H1 (cell line): ENCODE results near the gene CNOT10. TPM values are rescaled to one million over a fixed set of nuclear protein-coding genes. Genes with fewer than 3 reads are reported as not detected.

Source experiments
- CBX8 ChIP-seq: fragments of 300-800, 300-1000 bp; sonication (generic); IDR thresholded peaks from 2 replicates; pipeline ENCODE4 v1.7.1; 2016; ENCODE audit warnings: low read depth, low read length, borderline replicate concordance
- CHD7 ChIP-seq: fragments of 300-600 bp; sonication (generic); IDR thresholded peaks from 2 replicates; pipeline ENCODE4 v1.7.1; 2012; ENCODE audit warnings: low read length, moderate library complexity, mild to moderate bottlenecking, inconsistent platforms; ENCODE audit not compliant: insufficient replicate concordance
- TAF1 ChIP-seq: IDR thresholded peaks from 2 replicates; pipeline ENCODE4 v1.6.1; 2011; ENCODE audit warnings: mild to moderate bottlenecking, low read depth, low read length
- polyA plus RNA-seq, 7 experiments: library from polyadenylated mRNA; depleted of rRNA in 3 of 7; stranded (reverse) in 5 of 7; unstranded in 2 of 7; fragments of >200 nt in 5 of 7; fragments of 200-250 nt in 2 of 7; gene quantifications; 1 replicate in 5 of 7; 2 replicates in 1 of 7; 4 replicates in 1 of 7; pipeline versions ENCODE4 v1.2.1 to v1.2.3, GENCODE V29; 2011 to 2013; ENCODE audit warnings: missing spikeins in 2 of 7, mixed read lengths in 2 of 7
- total RNA-seq: library from RNA; stranded (reverse); fragmentation: NEBNext Ultra II Directional; extraction: Animal tissue kit (Norgen Biotek cat#: 25700); gene quantifications from 2 replicates; pipeline ENCODE4 v1.2.1, GENCODE V29; 2021

Gene CNOT10
- total and polyA plus RNA-seq, 2 of the 8 experiments (the other 6 are each of a cell fraction or from before 2014, with no cell fraction given): 39.9 to 55.9 TPM

GRCh38 chr3:32641356-32641755 is 43.6 kb upstream of the CNOT10 start (continued):
- TF ChIP-seq CHD7 (no peak), TAF1 (no peak), CBX8 (no peak)
